GM23338 (cell line): ENCODE data around the gene P2RY6. TPM values are rescaled to one million over a fixed set of nuclear protein-coding genes. Genes with fewer than 3 reads are reported as not detected.

ENCODE experiments used
- ATAC-seq: fragments of 200-7000 bp; cut with Tn5 transposase; 3 replicates; pipeline ENCODE4 v1.9.1; 2020
- DNase-seq: peaks from one replicate; pipeline ENCODE4 v3.0.0-alpha.2; 2015; ENCODE audit warnings: low spot score
- H2AFZ ChIP-seq: fragments of 200-600 bp; sonication (generic); 2 replicates; pipeline ENCODE4 v1.8.0; 2016; ENCODE audit warnings: antibody characterized with exemption, mild to moderate bottlenecking, moderate library complexity
- H3F3A ChIP-seq: fragments of 200-600 bp; sonication (generic); replicated peaks from 2 replicates; pipeline ENCODE4 v1.8.0; 2017; ENCODE audit warnings: antibody characterized with exemption, mixed run types, low read depth
- H3K27ac ChIP-seq: fragments of 200-600 bp; sonication (generic); 2 replicates; pipeline ENCODE4 v1.6.1; 2016; ENCODE audit warnings: low read depth
- H3K27me3 ChIP-seq: fragments of 200-600 bp; sonication (generic); 2 replicates; pipeline ENCODE4 v1.8.0; 2016; ENCODE audit warnings: mild to moderate bottlenecking, mixed run types, moderate library complexity; ENCODE audit not compliant: insufficient read depth
- H3K36me3 ChIP-seq: fragments of 200-600 bp; sonication (generic); 2 replicates; pipeline ENCODE4 v1.8.0; 2016; ENCODE audit warnings: mild to moderate bottlenecking; ENCODE audit not compliant: insufficient read depth
- H3K4me1 ChIP-seq: fragments of 200-600 bp; sonication (generic); 2 replicates; pipeline ENCODE4 v1.8.0; 2016; ENCODE audit warnings: mild to moderate bottlenecking, moderate library complexity; ENCODE audit not compliant: insufficient read depth
- H3K4me2 ChIP-seq: fragments of 200-600 bp; sonication (generic); 2 replicates; pipeline ENCODE4 v1.7.1; 2017; ENCODE audit warnings: mixed run types
- H3K4me3 ChIP-seq: fragments of 200-600 bp; sonication (generic); 2 replicates; pipeline ENCODE4 v1.6.1; 2016; ENCODE audit warnings: mixed run types
- H3K79me2 ChIP-seq: fragments of 200-600 bp; sonication (generic); replicated peaks from 2 replicates; pipeline ENCODE4 v1.8.0; 2017; ENCODE audit warnings: mild to moderate bottlenecking; ENCODE audit not compliant: insufficient read depth
- H3K9me2 ChIP-seq: fragments of 200-600 bp; sonication (generic); 2 replicates; pipeline ENCODE4 v1.8.0; 2017; ENCODE audit not compliant: insufficient read depth
- H4K20me1 ChIP-seq: fragments of 200-600 bp; sonication (generic); replicated peaks from 2 replicates; pipeline ENCODE4 v1.8.0; 2017; ENCODE audit warnings: mild to moderate bottlenecking; ENCODE audit not compliant: insufficient read depth
- H3K27ac Mint-ChIP-seq: 2 replicates; pipeline ENCODE4 v1.8.0; 2020; ENCODE audit warnings: inconsistent platforms, mild to moderate bottlenecking, moderate library complexity, mixed read lengths
- H3K27me3 Mint-ChIP-seq: 3 replicates; pipeline ENCODE4 v1.8.0; 2022; ENCODE audit warnings: low read depth, mild to moderate bottlenecking, moderate library complexity, mixed read lengths, inconsistent platforms; ENCODE audit not compliant: insufficient read depth, poor library complexity
- H3K36me3 Mint-ChIP-seq: 3 replicates; pipeline ENCODE4 v1.8.0; 2021; ENCODE audit warnings: low read depth, mild to moderate bottlenecking, inconsistent platforms, moderate library complexity, mixed read lengths
- H3K4me1 Mint-ChIP-seq: 3 replicates; pipeline ENCODE4 v1.8.0; 2020; ENCODE audit warnings: mild to moderate bottlenecking, inconsistent platforms, mixed read lengths
- H3K4me3 Mint-ChIP-seq: 3 replicates; pipeline ENCODE4 v1.8.0; 2021; ENCODE audit warnings: moderate library complexity, mild to moderate bottlenecking, inconsistent platforms, mixed read lengths
- H3K9me3 Mint-ChIP-seq: 3 replicates; pipeline ENCODE4 v1.8.0; 2020; ENCODE audit warnings: moderate library complexity, mild to moderate bottlenecking, inconsistent platforms, mixed read lengths
- CREB1 ChIP-seq: fragments of 250-450 bp; sonication (Bioruptor Pico); IDR thresholded peaks from 2 replicates; pipeline ENCODE4 v1.5.0; 2020; ENCODE audit warnings: low read depth, mild to moderate bottlenecking, moderate library complexity
- EZH2 ChIP-seq: fragments of 200-600 bp; sonication (generic); IDR thresholded peaks from one replicate; pipeline ENCODE4 v1.8.0; 2017; ENCODE audit warnings: antibody characterized with exemption, mild to moderate bottlenecking, low read depth; ENCODE audit not compliant: unreplicated experiment
- JUNB ChIP-seq: IDR thresholded peaks from one replicate; pipeline ENCODE4 v1.6.1; 2016; ENCODE audit warnings: antibody characterized with exemption; ENCODE audit not compliant: unreplicated experiment
- NANOG ChIP-seq: IDR thresholded peaks from 2 replicates; pipeline ENCODE4 v1.6.1; 2016; ENCODE audit warnings: antibody characterized with exemption, borderline replicate concordance
- POLR2AphosphoS5 ChIP-seq: IDR thresholded peaks from 2 replicates; pipeline ENCODE4 v1.6.1; 2016; ENCODE audit warnings: antibody characterized with exemption, low read depth
- STAT1 ChIP-seq: IDR thresholded peaks from one replicate; pipeline ENCODE4 v1.6.1; 2016; ENCODE audit warnings: antibody characterized with exemption; ENCODE audit not compliant: unreplicated experiment
- ZNF114 ChIP-seq: fragments of 250-450 bp; sonication (Bioruptor Pico); IDR thresholded peaks from 2 replicates; pipeline ENCODE4 v1.5.0; 2020; ENCODE audit warnings: mild to moderate bottlenecking, moderate library complexity
- polyA plus RNA-seq: library from polyadenylated mRNA; unstranded; fragments of >200 nt; fragmentation: Nextera tagmentation; extraction: Ambion mirVana; gene quantifications from 2 replicates; pipeline ENCODE4 v1.2.1, GENCODE V29; 2016
- total RNA-seq: library from RNA; depleted of rRNA; stranded (reverse); fragments of >200 nt; shearing (Covaris generic); gene quantifications from 2 replicates; pipeline ENCODE4 v1.2.3, GENCODE V29; 2014
- TF ChIP-seq, protein P1 (sequence below): IDR thresholded peaks from one replicate; pipeline ENCODE4 v1.6.1; 2018; ENCODE audit warnings: antibody characterized with exemption; ENCODE audit not compliant: unreplicated experiment
- TF ChIP-seq, protein P2 (sequence below): IDR thresholded peaks from 2 replicates; pipeline ENCODE4 v1.6.1; 2016; ENCODE audit warnings: antibody characterized with exemption
- TF ChIP-seq, protein P3 (sequence below): fragments of 250-450 bp; sonication (Bioruptor Pico); IDR thresholded peaks from 2 replicates; pipeline ENCODE4 v1.5.0; 2020; ENCODE audit warnings: mild to moderate bottlenecking, moderate library complexity

The P2RY6 gene
- total and polyA plus RNA-seq, 2 experiments from 2014 or later, result not detected

DNA sequence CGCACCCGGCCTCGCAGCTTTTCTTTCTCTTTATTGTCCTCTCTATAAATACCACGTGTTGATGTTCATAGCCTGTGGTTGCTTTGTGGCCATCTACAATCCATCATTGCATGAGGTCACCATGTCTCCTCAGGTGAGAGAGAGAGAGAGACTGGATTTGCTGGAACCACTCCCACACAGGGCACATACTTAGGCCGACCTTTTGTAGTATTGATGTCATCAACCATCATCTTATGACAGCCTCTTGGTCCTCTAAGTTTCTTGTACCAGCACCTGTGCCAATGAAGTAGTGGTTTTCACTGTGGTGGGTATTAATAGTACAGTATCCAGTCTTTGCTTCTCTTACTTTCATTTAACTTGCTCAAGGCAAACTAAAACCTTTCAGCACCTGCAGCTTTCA, 22.8 kb upstream of the P2RY6 start:
- Histone ChIP-seq H3K4me1 (peaks cover 7% of the 10 kb centered on the region; the same call in 1 of the 2 replicates), H3K9me2 (no peaks in the 10 kb centered on the region), H3K4me2 (no peak overlapping the region), H4K20me1 (no peaks in the 10 kb centered on the region), H3K4me3 (no peak overlapping the region), H3K79me2 (no peaks in the 10 kb centered on the region), H2AFZ (peak overlapping the region; percentile 38; the same call in 1 of the 2 replicates), H3K27me3 (no peaks in the 10 kb centered on the region), H3K27ac (no peak overlapping the region), H3K36me3 (no peaks in the 10 kb centered on the region), H3F3A (peaks cover 9% of the 10 kb centered on the region)
- no peak overlapping the region for H3K27ac Mint-ChIP-seq
- no peak for DNase-seq
- no peak overlapping the region for H3K4me3 Mint-ChIP-seq
- H3K27me3 Mint-ChIP-seq, result no peaks in the 10 kb centered on the region
- H3K36me3 Mint-ChIP-seq, result no peaks in the 10 kb centered on the region
- ATAC-seq, result no peak
- TF ChIP-seq EZH2, result no peak
- TF ChIP-seq, protein P1, sequence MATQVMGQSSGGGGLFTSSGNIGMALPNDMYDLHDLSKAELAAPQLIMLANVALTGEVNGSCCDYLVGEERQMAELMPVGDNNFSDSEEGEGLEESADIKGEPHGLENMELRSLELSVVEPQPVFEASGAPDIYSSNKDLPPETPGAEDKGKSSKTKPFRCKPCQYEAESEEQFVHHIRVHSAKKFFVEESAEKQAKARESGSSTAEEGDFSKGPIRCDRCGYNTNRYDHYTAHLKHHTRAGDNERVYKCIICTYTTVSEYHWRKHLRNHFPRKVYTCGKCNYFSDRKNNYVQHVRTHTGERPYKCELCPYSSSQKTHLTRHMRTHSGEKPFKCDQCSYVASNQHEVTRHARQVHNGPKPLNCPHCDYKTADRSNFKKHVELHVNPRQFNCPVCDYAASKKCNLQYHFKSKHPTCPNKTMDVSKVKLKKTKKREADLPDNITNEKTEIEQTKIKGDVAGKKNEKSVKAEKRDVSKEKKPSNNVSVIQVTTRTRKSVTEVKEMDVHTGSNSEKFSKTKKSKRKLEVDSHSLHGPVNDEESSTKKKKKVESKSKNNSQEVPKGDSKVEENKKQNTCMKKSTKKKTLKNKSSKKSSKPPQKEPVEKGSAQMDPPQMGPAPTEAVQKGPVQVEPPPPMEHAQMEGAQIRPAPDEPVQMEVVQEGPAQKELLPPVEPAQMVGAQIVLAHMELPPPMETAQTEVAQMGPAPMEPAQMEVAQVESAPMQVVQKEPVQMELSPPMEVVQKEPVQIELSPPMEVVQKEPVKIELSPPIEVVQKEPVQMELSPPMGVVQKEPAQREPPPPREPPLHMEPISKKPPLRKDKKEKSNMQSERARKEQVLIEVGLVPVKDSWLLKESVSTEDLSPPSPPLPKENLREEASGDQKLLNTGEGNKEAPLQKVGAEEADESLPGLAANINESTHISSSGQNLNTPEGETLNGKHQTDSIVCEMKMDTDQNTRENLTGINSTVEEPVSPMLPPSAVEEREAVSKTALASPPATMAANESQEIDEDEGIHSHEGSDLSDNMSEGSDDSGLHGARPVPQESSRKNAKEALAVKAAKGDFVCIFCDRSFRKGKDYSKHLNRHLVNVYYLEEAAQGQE, result no peak
- H3K4me1 Mint-ChIP-seq, result peaks cover 18% of the 10 kb centered on the region
- H3K9me3 Mint-ChIP-seq, result no peaks in the 10 kb centered on the region

DNA sequence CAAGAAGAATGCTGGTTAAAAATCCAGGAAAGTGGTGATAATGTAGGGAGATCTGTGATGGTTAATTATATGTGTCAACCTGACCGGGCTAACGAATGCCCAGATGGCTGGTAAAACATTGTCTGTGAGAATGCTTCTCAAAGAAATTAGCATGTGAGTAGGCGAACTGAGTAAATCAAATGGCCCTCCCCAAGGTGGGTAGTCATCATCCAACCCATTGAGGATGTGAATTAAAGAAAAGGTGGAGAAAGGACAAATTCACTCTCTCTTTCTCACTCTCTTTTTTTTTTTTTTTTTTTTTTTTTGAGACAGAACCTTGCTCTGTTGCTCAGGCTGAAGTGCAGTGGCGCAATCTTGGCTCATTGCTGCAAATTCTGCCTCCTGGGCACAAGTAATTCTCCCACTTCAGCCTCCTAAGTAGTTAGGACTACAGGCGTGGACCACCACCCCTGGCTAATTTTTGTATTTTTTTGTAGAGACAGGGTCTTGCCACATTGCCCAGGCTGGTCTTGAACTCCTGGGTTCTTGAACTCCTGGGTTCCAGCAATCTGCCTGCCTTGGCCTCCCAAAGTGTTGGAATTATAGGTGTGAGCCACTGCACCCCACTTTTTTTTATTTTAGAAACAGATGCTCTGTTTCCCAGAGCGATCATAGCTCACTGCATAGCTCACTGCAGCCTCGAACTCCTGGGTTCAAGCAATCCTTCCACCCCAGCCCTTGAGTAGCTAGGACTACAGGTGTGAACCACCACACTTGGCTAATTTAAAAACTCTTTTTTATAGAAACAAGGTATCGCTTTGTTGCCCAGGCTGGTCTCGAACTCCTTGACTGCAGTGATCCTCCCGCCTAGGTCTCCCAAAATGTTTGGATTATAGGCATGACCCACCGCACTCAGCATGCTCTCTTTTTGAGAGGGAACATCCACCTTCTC, 22.0 kb upstream of the P2RY6 start:
- Histone ChIP-seq H3K4me2 (no peak overlapping the region), H3K9me2 (no peaks in the 10 kb centered on the region), H3K79me2 (no peaks in the 10 kb centered on the region), H2AFZ (peak overlapping the region; percentile 47; the same call in 1 of the 2 replicates), H3K27ac (no peak overlapping the region), H4K20me1 (no peaks in the 10 kb centered on the region), H3K4me1 (peaks cover 7% of the 10 kb centered on the region; the same call in 1 of the 2 replicates), H3K4me3 (no peak overlapping the region), H3F3A (peaks cover 9% of the 10 kb centered on the region), H3K27me3 (no peaks in the 10 kb centered on the region), H3K36me3 (no peaks in the 10 kb centered on the region)
- ATAC-seq (no peak), DNase-seq (no peak)
- Mint-ChIP-seq H3K27ac (no peak overlapping the region), H3K27me3 (no peaks in the 10 kb centered on the region), H3K36me3 (no peaks in the 10 kb centered on the region), H3K4me3 (no peak overlapping the region), H3K9me3 (no peaks in the 10 kb centered on the region), H3K4me1 (peaks cover 12% of the 10 kb centered on the region)
- TF ChIP-seq STAT1, result no peak
- TF ChIP-seq NANOG, result no peak
- no peak for TF ChIP-seq EZH2
- no peak for TF ChIP-seq POLR2AphosphoS5
- TF ChIP-seq ZNF114, result no peak
- TF ChIP-seq, protein P2, sequence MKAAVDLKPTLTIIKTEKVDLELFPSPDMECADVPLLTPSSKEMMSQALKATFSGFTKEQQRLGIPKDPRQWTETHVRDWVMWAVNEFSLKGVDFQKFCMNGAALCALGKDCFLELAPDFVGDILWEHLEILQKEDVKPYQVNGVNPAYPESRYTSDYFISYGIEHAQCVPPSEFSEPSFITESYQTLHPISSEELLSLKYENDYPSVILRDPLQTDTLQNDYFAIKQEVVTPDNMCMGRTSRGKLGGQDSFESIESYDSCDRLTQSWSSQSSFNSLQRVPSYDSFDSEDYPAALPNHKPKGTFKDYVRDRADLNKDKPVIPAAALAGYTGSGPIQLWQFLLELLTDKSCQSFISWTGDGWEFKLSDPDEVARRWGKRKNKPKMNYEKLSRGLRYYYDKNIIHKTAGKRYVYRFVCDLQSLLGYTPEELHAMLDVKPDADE, result no peak
- TF ChIP-seq JUNB, result no peak
- TF ChIP-seq CREB1 (CRISPR knock-in tag), result no peak
- TF ChIP-seq, protein P3, sequence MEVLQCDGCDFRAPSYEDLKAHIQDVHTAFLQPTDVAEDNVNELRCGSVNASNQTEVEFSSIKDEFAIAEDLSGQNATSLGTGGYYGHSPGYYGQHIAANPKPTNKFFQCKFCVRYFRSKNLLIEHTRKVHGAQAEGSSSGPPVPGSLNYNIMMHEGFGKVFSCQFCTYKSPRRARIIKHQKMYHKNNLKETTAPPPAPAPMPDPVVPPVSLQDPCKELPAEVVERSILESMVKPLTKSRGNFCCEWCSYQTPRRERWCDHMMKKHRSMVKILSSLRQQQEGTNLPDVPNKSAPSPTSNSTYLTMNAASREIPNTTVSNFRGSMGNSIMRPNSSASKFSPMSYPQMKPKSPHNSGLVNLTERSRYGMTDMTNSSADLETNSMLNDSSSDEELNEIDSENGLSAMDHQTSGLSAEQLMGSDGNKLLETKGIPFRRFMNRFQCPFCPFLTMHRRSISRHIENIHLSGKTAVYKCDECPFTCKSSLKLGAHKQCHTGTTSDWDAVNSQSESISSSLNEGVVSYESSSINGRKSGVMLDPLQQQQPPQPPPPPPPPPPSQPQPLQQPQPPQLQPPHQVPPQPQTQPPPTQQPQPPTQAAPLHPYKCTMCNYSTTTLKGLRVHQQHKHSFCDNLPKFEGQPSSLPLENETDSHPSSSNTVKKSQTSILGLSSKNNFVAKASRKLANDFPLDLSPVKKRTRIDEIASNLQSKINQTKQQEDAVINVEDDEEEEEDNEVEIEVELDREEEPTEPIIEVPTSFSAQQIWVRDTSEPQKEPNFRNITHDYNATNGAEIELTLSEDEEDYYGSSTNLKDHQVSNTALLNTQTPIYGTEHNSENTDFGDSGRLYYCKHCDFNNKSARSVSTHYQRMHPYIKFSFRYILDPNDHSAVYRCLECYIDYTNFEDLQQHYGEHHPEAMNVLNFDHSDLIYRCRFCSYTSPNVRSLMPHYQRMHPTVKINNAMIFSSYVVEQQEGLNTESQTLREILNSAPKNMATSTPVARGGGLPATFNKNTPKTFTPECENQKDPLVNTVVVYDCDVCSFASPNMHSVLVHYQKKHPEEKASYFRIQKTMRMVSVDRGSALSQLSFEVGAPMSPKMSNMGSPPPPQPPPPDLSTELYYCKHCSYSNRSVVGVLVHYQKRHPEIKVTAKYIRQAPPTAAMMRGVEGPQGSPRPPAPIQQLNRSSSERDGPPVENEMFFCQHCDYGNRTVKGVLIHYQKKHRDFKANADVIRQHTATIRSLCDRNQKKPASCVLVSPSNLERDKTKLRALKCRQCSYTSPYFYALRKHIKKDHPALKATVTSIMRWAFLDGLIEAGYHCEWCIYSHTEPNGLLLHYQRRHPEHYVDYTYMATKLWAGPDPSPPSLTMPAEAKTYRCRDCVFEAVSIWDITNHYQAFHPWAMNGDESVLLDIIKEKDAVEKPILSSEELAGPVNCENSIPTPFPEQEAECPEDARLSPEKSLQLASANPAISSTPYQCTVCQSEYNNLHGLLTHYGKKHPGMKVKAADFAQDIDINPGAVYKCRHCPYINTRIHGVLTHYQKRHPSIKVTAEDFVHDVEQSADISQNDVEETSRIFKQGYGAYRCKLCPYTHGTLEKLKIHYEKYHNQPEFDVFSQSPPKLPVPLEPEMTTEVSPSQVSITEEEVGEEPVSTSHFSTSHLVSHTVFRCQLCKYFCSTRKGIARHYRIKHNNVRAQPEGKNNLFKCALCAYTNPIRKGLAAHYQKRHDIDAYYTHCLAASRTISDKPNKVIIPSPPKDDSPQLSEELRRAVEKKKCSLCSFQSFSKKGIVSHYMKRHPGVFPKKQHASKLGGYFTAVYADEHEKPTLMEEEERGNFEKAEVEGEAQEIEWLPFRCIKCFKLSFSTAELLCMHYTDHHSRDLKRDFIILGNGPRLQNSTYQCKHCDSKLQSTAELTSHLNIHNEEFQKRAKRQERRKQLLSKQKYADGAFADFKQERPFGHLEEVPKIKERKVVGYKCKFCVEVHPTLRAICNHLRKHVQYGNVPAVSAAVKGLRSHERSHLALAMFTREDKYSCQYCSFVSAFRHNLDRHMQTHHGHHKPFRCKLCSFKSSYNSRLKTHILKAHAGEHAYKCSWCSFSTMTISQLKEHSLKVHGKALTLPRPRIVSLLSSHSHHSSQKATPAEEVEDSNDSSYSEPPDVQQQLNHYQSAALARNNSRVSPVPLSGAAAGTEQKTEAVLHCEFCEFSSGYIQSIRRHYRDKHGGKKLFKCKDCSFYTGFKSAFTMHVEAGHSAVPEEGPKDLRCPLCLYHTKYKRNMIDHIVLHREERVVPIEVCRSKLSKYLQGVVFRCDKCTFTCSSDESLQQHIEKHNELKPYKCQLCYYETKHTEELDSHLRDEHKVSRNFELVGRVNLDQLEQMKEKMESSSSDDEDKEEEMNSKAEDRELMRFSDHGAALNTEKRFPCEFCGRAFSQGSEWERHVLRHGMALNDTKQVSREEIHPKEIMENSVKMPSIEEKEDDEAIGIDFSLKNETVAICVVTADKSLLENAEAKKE, result no peak
